Measurements from ENCODE around the gene ZBTB24.

ZBTB24 gene

DNA sequence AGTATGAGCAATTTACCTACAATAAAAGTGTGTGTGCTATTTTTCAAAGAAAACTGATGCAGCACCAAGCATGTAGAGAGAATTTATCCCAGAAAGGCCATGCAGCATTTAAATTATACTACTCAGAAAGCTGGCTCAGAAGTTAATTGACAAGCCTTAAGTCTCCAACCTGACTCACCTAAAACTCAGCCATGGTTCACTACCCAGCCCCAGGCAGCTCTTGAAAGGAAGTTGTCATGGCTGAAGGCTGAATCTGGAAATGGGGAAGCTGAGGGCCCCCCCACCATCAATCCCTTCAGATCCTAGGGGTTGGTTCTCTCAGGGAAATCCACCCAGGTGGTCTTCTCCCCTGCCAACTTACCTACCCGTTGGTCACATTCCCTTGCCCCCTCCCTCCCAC is 62.3 kb downstream of the ZBTB24 start:
- DNase-seq (ENCODE audit: low read depth), result no peak

- DNase-seq (ENCODE audit: low read depth), result no peak
Observed at GRCh38 chr6:109417646-109418045, 65.4 kb downstream of the ZBTB24 start.
